NOMO-1 treated with DMSO at 0.1 percent for 48 hours (cell line): ENCODE measurements around the gene AMPH.

Experiments used
- DNase-seq: peaks from one replicate; lab custom pipeline; 2025; ENCODE audit not compliant: unreplicated experiment; lab: John Stamatoyannopoulos, UW

The AMPH gene

GRCh38 chr7:38545977-38546376 lies 85.2 kb downstream of the AMPH start:
- DNase-seq, result no peak

- DNase-seq, result no peak
Measured at GRCh38 chr7:38542156-38542555, 89.0 kb downstream of the AMPH start.

- no peak for DNase-seq
Measured at GRCh38 chr7:38541440-38541839, 89.7 kb downstream of the AMPH start.

- no peak for DNase-seq
Measured at GRCh38 chr7:38539477-38540081, 91.6 kb downstream of the AMPH start.

- DNase-seq, result no peak
Measured at GRCh38 chr7:38535073-38535472, 96.1 kb downstream of the AMPH start.

GRCh38 chr7:38525857-38526256 lies 105.3 kb downstream of the AMPH start:
- no peak for DNase-seq

GRCh38 chr7:38524786-38525185 lies 106.4 kb downstream of the AMPH start:
- no peak for DNase-seq

- no peak for DNase-seq
Measured at GRCh38 chr7:38520741-38521140, 110.4 kb downstream of the AMPH start.

- no peak for DNase-seq
Measured at GRCh38 chr7:38518541-38518940, 112.6 kb downstream of the AMPH start.

- no peak for DNase-seq
Measured at GRCh38 chr7:38512704-38513103, 118.5 kb downstream of the AMPH start.

GRCh38 chr7:38512291-38512690 lies 118.9 kb downstream of the AMPH start:
- DNase-seq, result no peak

- DNase-seq, result no peak
Measured at GRCh38 chr7:38507384-38507783, 123.8 kb downstream of the AMPH start.

GRCh38 chr7:38506756-38507155 lies 124.4 kb downstream of the AMPH start:
- DNase-seq, result no peak

GRCh38 chr7:38506004-38506403 lies 125.2 kb downstream of the AMPH start:
- DNase-seq, result no peak

GRCh38 chr7:38504684-38505083 lies 126.5 kb downstream of the AMPH start:
- no peak for DNase-seq

GRCh38 chr7:38502848-38503247 lies 128.3 kb downstream of the AMPH start:
- no peak for DNase-seq

GRCh38 chr7:38502289-38502688 lies 128.9 kb downstream of the AMPH start:
- DNase-seq, result no peak

- no peak for DNase-seq
Measured at GRCh38 chr7:38492010-38492409, 139.2 kb downstream of the AMPH start.

GRCh38 chr7:38482521-38482920 lies 148.7 kb downstream of the AMPH start:
- no peak for DNase-seq

- DNase-seq, result no peak
Measured at GRCh38 chr7:38481401-38481800, 149.8 kb downstream of the AMPH start.

- no peak for DNase-seq
Measured at GRCh38 chr7:38478404-38478803, 152.8 kb downstream of the AMPH start.

- DNase-seq, result no peak
Measured at GRCh38 chr7:38477333-38477732, 153.8 kb downstream of the AMPH start.

GRCh38 chr7:38476764-38477163 lies 154.4 kb downstream of the AMPH start:
- DNase-seq, result no peak

- no peak for DNase-seq
Measured at GRCh38 chr7:38465956-38466355, 165.2 kb downstream of the AMPH start.
